WTC11 (cell line): ENCODE measurements around the gene ZMYND11. TPM values are rescaled to one million over a fixed set of nuclear protein-coding genes. Genes with fewer than 3 reads are reported as not detected.

Experiments
- ATAC-seq: fragments of 200-7000 bp; cut with Tn5 transposase; 2 replicates; pipeline ENCODE4 v1.10.0; 2021; ENCODE audit warnings: mild to moderate bottlenecking, moderate library complexity
- CTCF ChIA-PET: fragments of 300-600 bp; sonication (Branson Sonifier 250); formaldehyde crosslinking; loops from one replicate; lab custom pipeline; 2021; ENCODE audit warnings: antibody characterized with exemption; lab: Charles Lee
- POLR2A ChIA-PET: fragments of 350-600 bp; sonication (Branson Sonifier 250); formaldehyde crosslinking; loops from one replicate; lab custom pipeline; 2021; ENCODE audit warnings: antibody characterized with exemption; lab: Charles Lee
- DNase-seq: peaks from one replicate; pipeline ENCODE4 v3.0.0; 2021; ENCODE audit warnings: low spot score
- H3K27ac Mint-ChIP-seq: 2 replicates; pipeline ENCODE4 v1.8.0; 2021; ENCODE audit warnings: mixed read lengths
- H3K27me3 Mint-ChIP-seq: 2 replicates; pipeline ENCODE4 v1.8.0; 2021; ENCODE audit warnings: low read depth, mild to moderate bottlenecking, moderate library complexity, mixed read lengths
- H3K36me3 Mint-ChIP-seq: 2 replicates; pipeline ENCODE4 v1.8.0; 2021; ENCODE audit warnings: mixed read lengths
- H3K4me1 Mint-ChIP-seq: 2 replicates; pipeline ENCODE4 v1.8.0; 2022; ENCODE audit warnings: mixed read lengths
- H3K4me3 Mint-ChIP-seq: 2 replicates; pipeline ENCODE4 v1.8.0; 2021; ENCODE audit warnings: mild to moderate bottlenecking, moderate library complexity, mixed read lengths
- H3K9me3 Mint-ChIP-seq: 2 replicates; pipeline ENCODE4 v1.8.0; 2021; ENCODE audit warnings: mixed read lengths
- ATF1 ChIP-seq: sonication (generic); formaldehyde crosslinking; IDR thresholded peaks from 2 replicates; pipeline ENCODE4 v1.8.1; 2023; ENCODE audit warnings: mild to moderate bottlenecking, moderate library complexity, missing genetic modification reagents
- ATF3 ChIP-seq: sonication (generic); formaldehyde crosslinking; conservative IDR thresholded peaks from 2 replicates; pipeline ENCODE4 v1.8.1; 2022; ENCODE audit warnings: mild to moderate bottlenecking, missing genetic modification reagents
- CDX4 ChIP-seq: fragments of 250-450 bp; sonication (Bioruptor Pico); IDR thresholded peaks from 2 replicates; pipeline ENCODE4 v1.9.0; 2021; ENCODE audit warnings: moderate library complexity, mild to moderate bottlenecking, inconsistent platforms, borderline replicate concordance
- CREM ChIP-seq: sonication (generic); formaldehyde crosslinking; IDR thresholded peaks from 2 replicates; pipeline ENCODE4 v1.8.1; 2022; ENCODE audit warnings: mild to moderate bottlenecking, missing genetic modification reagents, moderate library complexity
- E2F1 ChIP-seq: sonication (generic); formaldehyde crosslinking; IDR thresholded peaks from 2 replicates; pipeline ENCODE4 v1.8.0; 2022; ENCODE audit warnings: mild to moderate bottlenecking, missing genetic modification reagents
- E2F5 ChIP-seq: sonication (generic); formaldehyde crosslinking; IDR thresholded peaks from 2 replicates; pipeline ENCODE4 v1.8.1; 2022; ENCODE audit warnings: mild to moderate bottlenecking, moderate library complexity, missing genetic modification reagents
- FOXK1 ChIP-seq: sonication (generic); formaldehyde crosslinking; IDR thresholded peaks from 2 replicates; pipeline ENCODE4 v1.8.0; 2022; ENCODE audit warnings: mild to moderate bottlenecking, moderate library complexity, missing genetic modification reagents
- FOXP1 ChIP-seq: sonication (generic); formaldehyde crosslinking; IDR thresholded peaks from 2 replicates; pipeline ENCODE4 v1.8.0; 2022; ENCODE audit warnings: missing genetic modification reagents, mild to moderate bottlenecking, moderate library complexity, borderline replicate concordance
- GRHL2 ChIP-seq: fragments of 250-450 bp; sonication (Bioruptor Pico); IDR thresholded peaks from 2 replicates; pipeline ENCODE4 v1.8.0; 2022; ENCODE audit warnings: mild to moderate bottlenecking, moderate library complexity; ENCODE audit not compliant: insufficient replicate concordance, severe bottlenecking
- HMGA2 ChIP-seq: fragments of 250-450 bp; sonication (Bioruptor Pico); IDR thresholded peaks from 2 replicates; pipeline ENCODE4 v1.4.0; 2021; ENCODE audit warnings: mild to moderate bottlenecking, moderate library complexity
- HMGXB4 ChIP-seq: sonication (generic); formaldehyde crosslinking; IDR thresholded peaks from 2 replicates; pipeline ENCODE4 v1.8.1; 2023; ENCODE audit warnings: mild to moderate bottlenecking, moderate library complexity, missing genetic modification reagents
- IRF2 ChIP-seq: sonication (generic); formaldehyde crosslinking; IDR thresholded peaks from 2 replicates; pipeline ENCODE4 v1.8.0; 2022; ENCODE audit warnings: low read depth, missing genetic modification reagents, borderline replicate concordance
- JAZF1 ChIP-seq: fragments of 250-450 bp; sonication (Bioruptor Pico); IDR thresholded peaks from 2 replicates; pipeline ENCODE4 v1.9.0; 2021; ENCODE audit warnings: moderate library complexity, mild to moderate bottlenecking, inconsistent platforms
- KAT7 ChIP-seq: sonication (generic); formaldehyde crosslinking; IDR thresholded peaks from 2 replicates; pipeline ENCODE4 v1.8.1; 2023; ENCODE audit warnings: missing genetic modification reagents, mild to moderate bottlenecking, borderline replicate concordance
- MAX ChIP-seq: sonication (generic); formaldehyde crosslinking; IDR thresholded peaks from 2 replicates; pipeline ENCODE4 v1.8.0; 2022; ENCODE audit warnings: mild to moderate bottlenecking, missing genetic modification reagents
- TCF7 ChIP-seq: sonication (generic); formaldehyde crosslinking; IDR thresholded peaks from 2 replicates; pipeline ENCODE4 v1.8.0; 2022; ENCODE audit warnings: mild to moderate bottlenecking, low read depth, missing genetic modification reagents, moderate library complexity
- ZNF138 ChIP-seq: sonication (generic); formaldehyde crosslinking; conservative IDR thresholded peaks from 2 replicates; pipeline ENCODE4 v1.8.1; 2022; ENCODE audit warnings: mild to moderate bottlenecking, moderate library complexity, missing genetic modification reagents
- ZNF219 ChIP-seq: sonication (generic); formaldehyde crosslinking; IDR thresholded peaks from 2 replicates; pipeline ENCODE4 v1.8.0; 2023; ENCODE audit warnings: missing genetic modification reagents, mild to moderate bottlenecking, borderline replicate concordance
- ZNF263 ChIP-seq: sonication (generic); formaldehyde crosslinking; IDR thresholded peaks from 2 replicates; pipeline ENCODE4 v1.8.1; 2022; ENCODE audit warnings: low read depth, mild to moderate bottlenecking, moderate library complexity, missing genetic modification reagents
- ZNF317 ChIP-seq: sonication (generic); formaldehyde crosslinking; IDR thresholded peaks from 2 replicates; pipeline ENCODE4 v1.8.1; 2023; ENCODE audit warnings: low read depth, mild to moderate bottlenecking, moderate library complexity, missing genetic modification reagents, borderline replicate concordance
- ZSCAN18 ChIP-seq: fragments of 250-450 bp; sonication (Bioruptor Pico); IDR thresholded peaks from 2 replicates; pipeline ENCODE4 v2.1.2; 2022; ENCODE audit warnings: mild to moderate bottlenecking, moderate library complexity
- total RNA-seq: library from RNA; stranded (reverse); gene quantifications from 3 replicates; pipeline ENCODE4 v1.2.3, GENCODE V29; 2021

ZMYND11 gene
- total RNA-seq, 1 experiment from 2014 or later = 22.3 TPM

- no peak for DNase-seq
- no peak for ATAC-seq
- Mint-ChIP-seq H3K27me3 (no peaks in the 10 kb centered on the region), H3K36me3 (peaks cover 11% of the 10 kb centered on the region), H3K4me3 (no peak overlapping the region), H3K4me1 (no peaks in the 10 kb centered on the region), H3K27ac (no peak overlapping the region), H3K9me3 (peaks cover 10% of the 10 kb centered on the region)
- ChIA-PET POLR2A (no interaction called here), CTCF (no interaction called here)
- TF ChIP-seq ZNF263 (no peak), E2F1 (CRISPR knock-in tag) (no peak), ZSCAN18 (CRISPR knock-in tag) (no peak), ATF1 (CRISPR knock-in tag) (no peak), CDX4 (no peak), FOXK1 (no peak), HMGA2 (CRISPR knock-in tag) (no peak), KAT7 (no peak)
Observed at GRCh38 chr10:208616-209015, 73.4 kb downstream of the ZMYND11 start.

- ChIA-PET CTCF (no interaction called here), POLR2A (no interaction called here)
- no peak for DNase-seq
- no peak overlapping the region for H3K4me3 Mint-ChIP-seq
- no peak overlapping the region for H3K27ac Mint-ChIP-seq
- peaks cover 10% of the 10 kb centered on the region for H3K9me3 Mint-ChIP-seq
- peaks cover 11% of the 10 kb centered on the region for H3K36me3 Mint-ChIP-seq
- ATAC-seq = no peak
- TF ChIP-seq ZNF219 (CRISPR knock-in tag) (no peak), JAZF1 (no peak), ATF3 (CRISPR knock-in tag) (no peak), IRF2 (CRISPR knock-in tag) (no peak), ZNF317 (CRISPR knock-in tag) (no peak), CREM (CRISPR knock-in tag) (no peak), TCF7 (CRISPR knock-in tag) (no peak), HMGXB4 (CRISPR knock-in tag) (no peak), GRHL2 (CRISPR knock-in tag) (no peak), ZNF138 (no peak), E2F5 (CRISPR knock-in tag) (no peak), FOXP1 (CRISPR knock-in tag) (no peak), MAX (CRISPR knock-in tag) (no peak)
- no peaks in the 10 kb centered on the region for H3K4me1 Mint-ChIP-seq
- no peaks in the 10 kb centered on the region for H3K27me3 Mint-ChIP-seq
Observed at GRCh38 chr10:209357-209756, 74.1 kb downstream of the ZMYND11 start.
